ENCODE measurements around the gene ARHGAP42. TPM values are rescaled to one million over a fixed set of nuclear protein-coding genes. Genes with fewer than 3 reads are reported as not detected.

The ARHGAP42 gene
- total RNA-seq, 1 experiment from 2014 or later = 39.1 TPM

DNA sequence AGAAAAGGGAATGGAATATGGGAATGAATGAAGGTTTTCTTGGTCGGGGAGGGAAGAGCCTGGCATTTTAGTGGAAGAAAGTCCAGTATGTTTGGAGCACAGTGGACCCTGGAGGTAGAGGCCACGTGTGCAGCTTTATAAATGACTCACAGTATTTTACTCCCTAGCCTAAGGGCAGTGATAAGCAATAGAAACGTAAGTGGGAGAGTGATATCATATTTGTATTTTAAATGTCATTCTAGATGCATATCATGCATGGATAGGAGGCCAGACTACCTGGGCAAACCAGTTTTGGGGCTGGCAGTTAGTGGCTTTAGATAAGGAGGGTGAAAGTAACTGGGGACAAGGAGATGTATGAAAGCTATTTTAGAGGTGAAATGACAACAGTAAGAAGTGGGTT is 174.1 kb downstream of the ARHGAP42 start:
- Histone ChIP-seq H3K23me2 (ENCODE audit: insufficient read length, low read depth, low read length, poor library complexity, severe bottlenecking) (no peaks in the 10 kb centered on the region), H3K9ac (ENCODE audit: extremely low read depth, insufficient read length, low read length) (no peak overlapping the region), H3K27ac (ENCODE audit: insufficient read length, low read depth, low read length) (no peak overlapping the region), H2BK12ac (ENCODE audit: insufficient read length, low read depth, low read length) (no peak overlapping the region), H4K5ac (ENCODE audit: insufficient read length, low read depth, low read length) (no peak overlapping the region), H4K20me1 (ENCODE audit: control insufficient read depth, insufficient read depth, insufficient read length) (no peaks in the 10 kb centered on the region), H4K91ac (ENCODE audit: insufficient read length, low read depth, low read length) (no peak overlapping the region), H2BK15ac (ENCODE audit: low read depth, low read length) (no peak overlapping the region), H3K79me2 (ENCODE audit: insufficient read depth, low read length) (no peaks in the 10 kb centered on the region), H3K4ac (ENCODE audit: low read depth, low read length) (no peak overlapping the region), H4K8ac (replicated peaks; ENCODE audit: insufficient read length, low read depth, low read length) (no peak overlapping the region), H3K14ac (ENCODE audit: insufficient read depth, low read length) (no peak overlapping the region), H3K56ac (ENCODE audit: insufficient read length, low read depth, low read length) (no peak overlapping the region), H3T11ph (ENCODE audit: low read length) (no peak overlapping the region), H2BK120ac (ENCODE audit: low read depth, low read length, poor library complexity, severe bottlenecking) (no peak overlapping the region), H3K18ac (ENCODE audit: insufficient read length, low read depth, low read length) (no peak overlapping the region), H2BK5ac (ENCODE audit: insufficient read length, low read length) (no peak overlapping the region), H3K27me3 (ENCODE audit: insufficient read depth, low read length) (no peaks in the 10 kb centered on the region), H2AFZ (ENCODE audit: low read length) (no peak overlapping the region), H2BK20ac (ENCODE audit: low read depth, low read length, poor library complexity, severe bottlenecking) (no peak overlapping the region), H2AK5ac (ENCODE audit: insufficient read length, low read length) (no peak overlapping the region), H3K4me2 (ENCODE audit: insufficient read depth, insufficient read length, low read length) (no peak overlapping the region), H3K23ac (ENCODE audit: insufficient read length, low read depth, low read length) (no peak overlapping the region), H3K9me3 (ENCODE audit: control insufficient read depth, low read depth, low read length) (no peaks in the 10 kb centered on the region), H3K4me1 (ENCODE audit: insufficient read depth, low read length) (peaks cover 11% of the 10 kb centered on the region), H3K79me1 (ENCODE audit: insufficient read depth, low read depth, low read length, poor library complexity, severe bottlenecking) (no peaks in the 10 kb centered on the region)
- Mint-ChIP-seq H3K4me3 (no peak overlapping the region), H3K4me1 (peaks cover 46 to 49% of the 10 kb centered on the region in 2 experiments), H3K27ac (peak overlapping the region in 2 of 3 experiments; percentile 17 to 56; a peak in 4 of 7 replicates), H3K9me3 (no peaks in the 10 kb centered on the region), H3K27me3 (ENCODE audit: low read depth) (no peaks in the 10 kb centered on the region), H3K36me3 (ENCODE audit: insufficient read depth in 1 of 3, low read depth in 3 of 3) (peaks cover 2 to 6% (median 2%) of the 10 kb centered on the region in 3 experiments; a peak in 4 of 7 replicates)
- no peak for DNase-seq
- TF ChIP-seq, protein P1, sequence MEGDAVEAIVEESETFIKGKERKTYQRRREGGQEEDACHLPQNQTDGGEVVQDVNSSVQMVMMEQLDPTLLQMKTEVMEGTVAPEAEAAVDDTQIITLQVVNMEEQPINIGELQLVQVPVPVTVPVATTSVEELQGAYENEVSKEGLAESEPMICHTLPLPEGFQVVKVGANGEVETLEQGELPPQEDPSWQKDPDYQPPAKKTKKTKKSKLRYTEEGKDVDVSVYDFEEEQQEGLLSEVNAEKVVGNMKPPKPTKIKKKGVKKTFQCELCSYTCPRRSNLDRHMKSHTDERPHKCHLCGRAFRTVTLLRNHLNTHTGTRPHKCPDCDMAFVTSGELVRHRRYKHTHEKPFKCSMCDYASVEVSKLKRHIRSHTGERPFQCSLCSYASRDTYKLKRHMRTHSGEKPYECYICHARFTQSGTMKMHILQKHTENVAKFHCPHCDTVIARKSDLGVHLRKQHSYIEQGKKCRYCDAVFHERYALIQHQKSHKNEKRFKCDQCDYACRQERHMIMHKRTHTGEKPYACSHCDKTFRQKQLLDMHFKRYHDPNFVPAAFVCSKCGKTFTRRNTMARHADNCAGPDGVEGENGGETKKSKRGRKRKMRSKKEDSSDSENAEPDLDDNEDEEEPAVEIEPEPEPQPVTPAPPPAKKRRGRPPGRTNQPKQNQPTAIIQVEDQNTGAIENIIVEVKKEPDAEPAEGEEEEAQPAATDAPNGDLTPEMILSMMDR (conservative IDR thresholded peaks at IDR 0.05) = no peak
- WGBS (ENCODE audit: extremely low coverage, insufficient read length, low lambda C conversion rate) = no CpG with 5 or more reads among the region's 3 CpGs

Data from H9 (cell line).